Activated CD4-positive, alpha-beta T cell treated with anti-CD3 and anti-CD28 coated beads, Interleukin-2, amount 50 U/mL, for 16 hours (primary cell): ENCODE results near the gene C12orf75.
"Not testable (repeated sequence)": the region's sequence is repeated elsewhere in the genome, so short reads cannot be mapped to it uniquely, and the experiment has no call there.

Source experiments
- DNase-seq: peaks from one replicate; pipeline ENCODE4 v3.0.0-alpha.2; 2020

C12orf75 gene

DNA sequence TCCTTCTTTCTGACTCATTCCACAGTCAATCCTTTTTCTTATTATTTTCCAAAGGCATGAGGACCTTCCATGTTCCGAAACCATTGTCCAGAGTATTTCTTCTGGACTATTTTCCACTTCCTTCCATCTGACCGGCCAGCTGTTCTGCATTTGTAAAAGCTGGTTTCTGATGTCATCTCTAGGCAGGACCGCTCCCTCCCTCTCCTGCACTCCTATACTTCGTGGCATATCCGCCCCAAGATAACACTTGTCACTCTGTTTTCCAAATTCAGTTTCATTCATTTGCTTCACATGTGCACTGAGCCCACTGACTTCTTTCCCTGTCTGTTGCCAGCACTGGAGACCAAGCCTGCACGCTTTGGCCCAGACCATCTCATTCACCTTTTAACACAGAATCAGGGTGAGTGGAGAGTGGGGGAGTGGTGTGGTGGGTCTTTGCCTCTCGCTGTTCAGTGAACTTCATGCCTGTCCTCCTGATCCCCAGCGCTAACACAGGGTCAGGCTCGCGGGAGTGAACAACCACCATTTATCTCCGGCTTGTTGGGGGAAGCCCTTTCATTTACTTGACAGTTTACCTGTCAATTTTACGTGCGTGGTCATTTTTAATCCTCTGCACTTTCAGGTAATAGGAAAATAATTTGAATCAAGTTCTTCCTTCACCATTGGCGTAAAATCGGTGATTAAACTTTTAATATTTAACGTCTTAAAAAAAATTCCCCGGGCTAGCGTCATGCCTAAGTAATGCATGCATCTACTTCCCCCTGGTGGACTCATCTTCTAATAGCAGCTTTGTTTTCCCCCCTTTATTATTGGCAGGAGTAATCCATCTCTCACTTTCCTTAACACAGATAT is 52.5 kb downstream of the C12orf75 start:
- peak; percentile 59 for DNase-seq

GRCh38 chr12:105384220-105384619 is 53.7 kb downstream of the C12orf75 start:
- no peak for DNase-seq

DNA sequence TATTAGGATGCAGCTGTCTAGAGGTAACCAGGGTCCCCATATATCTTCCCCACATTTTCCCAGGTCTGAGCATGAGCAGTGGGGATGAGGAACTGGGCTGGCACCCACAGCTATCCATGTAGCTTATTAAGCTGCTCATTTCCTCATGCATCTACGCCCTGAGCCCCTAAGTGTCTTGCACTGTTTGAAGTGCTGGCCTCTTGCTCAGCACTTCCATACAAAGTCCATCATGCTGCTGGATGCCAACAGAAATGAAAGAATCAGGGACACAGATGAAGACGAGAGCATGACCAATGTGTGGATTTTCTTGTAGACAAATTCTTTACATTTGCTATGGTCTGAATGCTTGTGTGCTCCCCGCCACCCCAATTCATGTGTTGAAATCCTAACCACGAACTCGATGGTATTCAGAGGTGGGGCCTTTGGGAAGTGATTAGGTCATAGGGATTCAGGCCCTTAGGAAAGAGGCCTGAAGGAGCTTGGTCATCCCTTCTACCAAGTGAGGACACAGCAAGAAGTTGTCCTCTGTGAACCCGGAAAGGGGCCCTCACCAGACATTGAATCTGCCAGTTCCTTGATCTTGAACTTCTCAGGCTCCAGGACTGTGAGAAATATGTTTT is 54.5 kb downstream of the C12orf75 start:
- no peak for DNase-seq

GRCh38 chr12:105386431-105386830 is 55.9 kb downstream of the C12orf75 start:
- no peak for DNase-seq

DNA sequence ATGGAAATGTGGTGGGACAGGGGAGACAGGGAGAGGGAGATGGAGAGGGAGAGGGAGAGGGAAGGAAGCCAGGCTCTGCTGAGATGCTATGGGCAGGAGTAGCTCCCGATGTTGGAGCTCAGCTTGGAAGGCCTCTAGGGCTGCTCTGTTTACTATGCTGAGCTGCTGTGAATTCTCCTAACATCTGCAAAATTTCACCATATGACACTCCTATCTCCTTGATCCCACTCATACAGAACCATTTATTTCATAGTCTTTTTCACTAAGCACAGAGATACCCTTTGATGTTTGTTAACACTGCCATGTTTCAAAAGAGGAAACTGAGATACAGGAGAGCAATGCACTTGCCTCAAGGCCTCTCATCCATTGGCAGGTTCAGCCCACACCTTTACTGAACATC is 60.7 kb downstream of the C12orf75 start:
- no peak for DNase-seq

DNA sequence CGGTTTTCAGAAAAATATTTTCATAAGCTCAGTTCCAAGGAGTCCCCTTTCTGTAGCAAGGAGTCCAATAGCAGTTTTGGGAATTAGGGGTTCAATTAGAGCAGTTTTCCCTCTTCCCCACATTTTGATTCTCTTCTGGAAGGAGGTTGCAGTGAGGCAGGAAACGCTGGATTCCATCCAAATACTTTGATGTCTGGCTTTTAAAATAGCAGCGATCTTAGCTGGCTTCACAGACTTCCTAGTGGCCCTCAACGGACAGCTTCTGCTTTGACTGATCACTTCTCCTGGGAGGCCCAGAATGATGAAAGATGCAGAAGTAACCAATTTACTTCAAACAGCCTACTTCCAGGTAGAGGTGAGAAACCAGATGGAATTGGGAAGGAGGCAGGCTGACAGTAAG is 63.1 kb downstream of the C12orf75 start:
- no peak for DNase-seq

DNA sequence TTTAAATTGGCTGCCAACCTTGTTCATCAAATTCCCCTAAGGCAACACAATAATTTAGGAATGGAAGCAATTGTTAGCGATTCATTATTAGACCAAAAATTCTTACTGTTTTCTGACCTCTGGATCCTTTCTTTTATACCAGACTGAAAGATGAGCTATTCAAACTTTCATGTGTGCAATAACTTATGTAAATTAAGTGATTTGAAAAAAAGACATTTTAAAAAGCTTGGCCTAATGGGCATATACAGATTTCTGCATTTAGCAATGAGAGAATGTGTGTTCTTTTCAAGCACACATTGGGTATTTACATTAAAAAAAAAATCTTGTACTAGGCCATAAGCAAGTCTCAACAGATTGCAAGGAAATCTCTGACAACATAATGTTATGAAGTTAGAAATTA is 65.5 kb downstream of the C12orf75 start:
- DNase-seq = no peak

DNA sequence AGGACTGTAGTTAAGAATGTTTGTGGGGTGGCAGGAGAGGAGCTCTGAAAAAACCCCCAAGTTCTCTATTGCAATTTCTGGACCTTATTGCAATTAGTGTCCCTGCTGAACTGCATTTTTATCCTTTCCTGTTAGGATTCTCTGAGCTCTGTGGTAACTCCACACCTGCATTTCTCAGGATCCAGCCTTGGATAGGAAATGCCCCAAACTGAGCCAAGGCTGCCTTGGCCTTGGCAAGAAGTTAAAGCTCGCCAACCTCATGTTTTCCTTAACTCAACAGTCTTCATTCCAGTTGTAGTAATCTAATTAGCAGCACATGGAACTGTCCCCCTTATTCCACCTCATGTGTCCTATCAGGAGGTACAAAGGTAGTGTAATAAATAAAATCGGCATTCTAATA is 66.5 kb downstream of the C12orf75 start:
- no peak for DNase-seq

- no peak for DNase-seq
Observed at GRCh38 chr12:105398930-105399329, 68.4 kb downstream of the C12orf75 start.

DNA sequence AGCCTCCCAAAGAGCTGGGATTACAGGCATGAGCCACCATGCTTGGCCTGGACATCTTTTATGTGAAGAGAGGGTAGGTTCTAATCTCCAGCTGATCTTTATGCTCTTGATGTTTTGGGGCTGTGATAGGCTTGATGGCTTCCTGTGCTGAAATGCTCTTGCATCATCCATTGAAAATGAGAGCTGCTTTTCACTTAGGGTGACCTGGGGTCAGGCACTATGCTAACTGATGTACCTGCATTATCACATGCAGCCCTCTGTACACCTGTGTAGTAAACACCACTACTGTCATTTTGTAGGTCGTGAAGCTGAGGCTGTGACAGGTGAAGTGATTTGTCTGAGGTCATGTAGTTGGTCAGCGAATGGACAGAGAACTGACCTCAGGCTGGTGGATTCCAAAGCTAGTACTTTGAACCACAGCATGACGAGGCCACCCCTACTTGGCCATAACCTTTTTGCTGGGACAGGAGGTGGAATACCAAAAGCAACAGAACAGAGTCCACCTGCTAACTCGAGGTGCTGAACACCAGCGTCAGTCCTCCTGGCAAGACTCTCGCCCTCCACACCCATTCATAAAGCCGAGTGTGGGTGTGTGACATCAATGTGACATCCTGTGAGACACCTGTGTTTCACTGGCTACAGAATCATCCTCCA is 69.1 kb downstream of the C12orf75 start:
- no peak for DNase-seq

- no peak for DNase-seq
Observed at GRCh38 chr12:105400227-105400626, 69.7 kb downstream of the C12orf75 start.

- DNase-seq = no peak
Observed at GRCh38 chr12:105401198-105401597, 70.7 kb downstream of the C12orf75 start.

DNA sequence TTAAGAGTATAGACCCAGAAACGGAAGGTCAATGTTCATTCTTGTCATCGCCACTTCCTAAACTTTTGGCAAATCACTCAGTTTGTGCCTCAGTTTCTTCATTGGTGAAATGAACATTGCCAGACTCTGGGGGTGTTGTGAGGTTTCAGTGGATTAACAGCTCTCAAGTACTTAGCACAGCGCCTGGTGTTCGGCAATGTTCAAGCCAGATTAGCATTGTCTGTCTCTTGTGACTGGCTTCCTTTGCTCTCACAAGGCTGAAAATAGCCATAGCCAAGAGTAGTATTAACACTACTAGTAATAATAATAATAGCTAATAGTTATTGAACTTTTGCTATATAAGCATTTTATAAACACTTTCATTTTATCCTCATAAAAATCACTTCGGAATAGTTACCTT is 71.9 kb downstream of the C12orf75 start:
- DNase-seq = no peak

GRCh38 chr12:105403095-105403494 is 72.6 kb downstream of the C12orf75 start:
- DNase-seq = no peak

DNA sequence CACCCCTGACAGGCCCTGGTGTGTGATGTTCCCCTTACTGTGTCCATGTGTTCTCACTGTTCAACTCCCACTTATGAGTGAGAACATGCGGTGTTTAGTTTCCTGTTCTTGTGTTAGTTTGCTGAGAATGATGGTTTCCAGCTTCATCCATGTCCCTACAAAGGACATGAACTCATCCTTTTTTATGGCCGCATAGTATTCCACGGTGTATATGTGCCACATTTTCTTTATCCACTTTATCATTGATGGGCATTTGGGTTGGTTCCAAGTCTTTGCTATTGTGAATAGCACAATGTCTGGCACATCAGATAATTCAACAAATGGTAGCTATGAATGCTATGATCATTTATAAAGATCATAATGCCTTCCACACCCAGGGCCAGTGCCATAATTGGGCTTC is 73.6 kb downstream of the C12orf75 start:
- DNase-seq = not testable (repeated sequence)

DNA sequence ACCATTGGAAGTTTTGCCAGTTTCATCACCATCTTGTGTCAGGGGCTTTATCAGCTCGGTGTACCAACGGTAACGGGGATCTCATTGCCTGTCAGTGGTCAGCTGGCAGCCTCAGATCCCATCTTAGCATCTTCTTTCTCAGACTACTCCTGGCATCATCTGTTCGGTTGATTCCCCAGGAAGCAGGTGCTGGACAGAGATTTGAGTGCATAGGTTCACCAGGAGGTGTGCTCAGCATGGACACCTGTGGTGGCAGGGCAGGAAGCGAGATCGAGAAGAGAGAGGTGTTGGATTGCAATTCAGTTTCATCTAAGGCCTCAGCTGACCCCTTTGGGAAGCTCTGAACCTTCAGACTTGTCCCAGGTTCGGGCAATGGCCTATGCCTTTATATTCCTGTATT is 76.0 kb downstream of the C12orf75 start:
- no peak for DNase-seq

DNA sequence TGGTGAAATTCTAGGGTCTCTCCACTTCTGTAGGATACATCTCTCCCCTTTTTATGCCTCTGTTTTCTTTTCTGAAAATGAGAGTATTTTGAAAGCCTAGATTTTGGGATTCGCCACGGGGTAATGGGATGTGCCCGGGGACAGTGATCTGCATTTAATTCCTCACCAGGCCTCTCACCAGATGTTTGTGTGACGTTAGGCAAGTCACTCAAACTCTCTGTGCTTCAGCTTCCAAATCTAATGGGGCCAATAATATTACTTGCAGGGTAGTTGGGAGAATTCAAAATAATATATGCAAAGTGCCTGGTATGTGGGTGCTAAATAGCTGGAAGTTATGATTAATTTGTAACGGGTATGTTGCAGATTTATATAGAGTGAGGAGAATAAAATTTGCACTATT is 78.8 kb downstream of the C12orf75 start:
- no peak for DNase-seq

DNA sequence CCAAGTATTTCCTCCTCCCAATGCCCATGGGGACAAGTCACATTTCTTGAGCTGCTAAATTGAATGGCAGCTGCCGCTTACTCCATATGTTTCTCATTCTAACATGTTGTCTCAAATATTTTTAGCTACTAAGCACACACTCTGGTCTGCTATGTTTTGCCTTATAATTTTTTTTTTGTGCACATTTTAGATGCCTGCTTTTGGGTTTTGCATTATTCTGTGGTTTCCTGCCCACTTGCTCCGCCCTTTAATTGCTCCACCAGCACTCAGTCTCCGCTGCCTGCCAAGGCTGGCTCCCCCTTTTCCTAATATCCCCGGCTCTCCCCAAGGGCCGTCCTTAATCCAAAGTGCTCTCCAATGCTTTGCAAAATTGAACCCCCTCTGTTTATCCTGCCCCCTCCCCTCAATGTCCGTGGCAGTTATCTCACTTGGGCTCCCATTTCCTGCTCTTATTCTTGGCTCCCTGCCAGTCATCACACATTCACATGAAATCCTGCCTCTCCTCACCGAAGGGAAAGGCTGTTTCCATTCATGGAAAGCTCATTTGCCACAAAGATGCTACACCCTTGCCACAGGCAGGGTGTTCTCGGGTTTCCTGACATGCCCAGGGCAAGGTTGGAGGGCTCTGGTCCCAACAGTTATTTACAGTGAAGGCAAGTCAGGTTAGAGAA is 79.4 kb downstream of the C12orf75 start:
- DNase-seq = no peak

DNA sequence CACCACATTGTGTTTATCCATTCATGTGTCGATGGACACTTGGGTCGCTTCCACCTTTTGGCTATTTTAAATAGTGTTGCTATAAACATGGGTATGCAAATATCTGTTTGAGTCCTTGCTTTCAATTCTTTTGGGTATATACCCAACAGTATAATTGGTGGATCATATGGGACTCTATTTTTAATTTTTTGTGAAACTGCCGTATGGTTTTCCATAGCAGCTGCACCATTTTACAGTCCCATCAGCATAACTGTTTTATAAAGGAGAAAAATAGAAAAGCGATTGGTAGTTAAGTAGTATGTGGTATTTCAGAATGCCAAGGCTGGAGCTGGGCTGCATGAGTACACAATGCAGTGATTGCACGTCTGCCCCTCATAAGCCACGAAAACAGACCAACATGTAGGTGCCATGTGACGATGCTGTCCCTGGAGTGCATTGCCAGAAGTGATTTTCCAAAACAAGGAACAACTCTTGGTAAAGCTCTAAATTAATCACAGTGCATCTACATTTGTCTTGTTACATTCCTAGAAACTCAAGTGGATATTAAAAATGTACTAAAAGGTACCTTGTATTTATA is 83.5 kb downstream of the C12orf75 start:
- no peak for DNase-seq

DNA sequence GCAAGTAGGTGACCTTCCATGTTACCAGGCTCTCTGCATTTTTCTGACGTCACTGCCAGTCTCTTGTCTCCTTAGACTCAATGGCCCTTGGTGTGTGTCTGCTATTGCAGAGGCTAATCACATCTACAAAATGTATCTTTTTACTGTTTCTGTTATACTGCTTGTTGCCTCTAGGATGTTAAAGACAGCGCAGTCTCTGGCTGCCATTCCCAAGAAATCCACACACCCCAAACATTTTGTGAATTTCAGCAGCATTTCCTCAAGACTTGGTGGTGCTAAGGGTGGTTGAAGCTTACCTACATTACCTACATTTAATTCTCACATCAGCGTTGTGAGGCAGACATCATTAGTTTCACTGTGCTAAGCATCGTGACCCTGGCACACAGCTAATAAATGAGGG is 87.2 kb downstream of the C12orf75 start:
- DNase-seq = no peak

- no peak for DNase-seq
Observed at GRCh38 chr12:105418229-105418628, 87.7 kb downstream of the C12orf75 start.

- no peak for DNase-seq
Observed at GRCh38 chr12:105418821-105419291, 88.4 kb downstream of the C12orf75 start.

DNA sequence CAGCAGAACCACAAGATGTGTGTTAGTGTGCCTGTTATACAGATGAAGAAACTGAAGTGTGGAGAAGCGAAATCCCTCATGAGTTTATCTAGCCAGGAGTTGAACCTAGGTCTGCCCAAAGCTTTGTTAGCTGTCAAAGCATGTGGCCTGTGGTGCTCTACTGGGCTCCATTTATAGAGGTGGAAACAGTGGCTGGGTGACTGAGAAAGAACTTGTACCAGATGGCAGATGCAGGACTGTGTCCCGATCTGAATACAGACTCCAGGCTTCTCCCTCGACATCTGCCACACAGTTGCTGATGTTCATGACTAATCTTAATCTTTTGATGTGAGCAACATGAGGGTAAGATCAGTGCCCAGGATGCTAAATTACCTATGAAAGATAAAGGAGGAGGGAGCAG is 89.1 kb downstream of the C12orf75 start:
- DNase-seq = no peak
